ENCODE data around the gene KRTAP12-2. TPM values are rescaled to one million over a fixed set of nuclear protein-coding genes. Genes with fewer than 3 reads are reported as not detected.

The KRTAP12-2 gene
- total RNA-seq, 1 donor from 2014 or later = not detected

DNA sequence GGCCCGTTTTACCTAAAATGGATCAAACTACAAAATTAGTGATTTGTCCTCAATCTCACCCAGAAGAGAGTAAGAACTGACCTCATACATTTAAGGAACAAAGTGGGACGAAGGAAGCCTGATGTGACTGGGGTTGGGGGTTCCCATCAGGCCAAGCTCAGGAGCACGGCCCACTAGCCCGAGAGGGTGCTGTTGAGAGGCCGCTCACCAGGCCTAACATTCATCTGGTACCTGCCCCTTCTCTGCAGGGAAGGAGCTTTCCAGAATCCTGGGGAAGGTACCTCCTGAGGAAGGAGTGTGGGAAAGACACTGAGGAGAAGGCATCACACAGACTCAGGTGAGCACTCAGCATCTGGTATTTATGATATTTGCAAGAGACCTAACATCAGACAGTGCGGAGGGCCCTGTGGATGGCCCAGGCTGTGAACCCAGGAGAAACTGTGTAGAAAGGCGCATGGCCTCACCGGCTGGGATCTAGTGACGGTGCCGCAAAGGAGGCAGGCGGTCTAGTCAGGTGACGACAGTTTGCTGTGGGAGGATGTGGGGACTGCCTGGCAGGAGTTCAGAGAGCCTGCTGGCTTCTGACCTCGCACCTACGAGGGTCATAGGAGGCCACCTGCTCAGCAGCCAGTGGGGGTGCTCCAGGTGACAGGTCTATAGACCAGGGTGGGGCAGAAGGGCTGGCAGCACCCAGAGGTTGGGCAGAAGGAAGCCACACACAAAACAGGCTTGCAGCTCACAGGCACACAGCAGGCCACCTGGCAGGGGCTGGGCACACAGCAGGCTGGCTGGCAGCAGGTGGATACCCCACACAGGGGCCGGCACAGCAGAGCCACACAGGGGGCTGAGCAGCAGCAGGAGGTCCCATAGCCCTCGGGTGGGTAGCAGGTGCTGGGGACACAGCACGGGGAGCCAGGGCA, 12.8 kb downstream of the KRTAP12-2 start:
- no peak overlapping the region for H3K4me3 Mint-ChIP-seq
- no peak overlapping the region for H3K27ac Mint-ChIP-seq
- ATAC-seq (ENCODE audit: low read depth) = no peak
- no peak for DNase-seq
- TF ChIP-seq, protein P1, sequence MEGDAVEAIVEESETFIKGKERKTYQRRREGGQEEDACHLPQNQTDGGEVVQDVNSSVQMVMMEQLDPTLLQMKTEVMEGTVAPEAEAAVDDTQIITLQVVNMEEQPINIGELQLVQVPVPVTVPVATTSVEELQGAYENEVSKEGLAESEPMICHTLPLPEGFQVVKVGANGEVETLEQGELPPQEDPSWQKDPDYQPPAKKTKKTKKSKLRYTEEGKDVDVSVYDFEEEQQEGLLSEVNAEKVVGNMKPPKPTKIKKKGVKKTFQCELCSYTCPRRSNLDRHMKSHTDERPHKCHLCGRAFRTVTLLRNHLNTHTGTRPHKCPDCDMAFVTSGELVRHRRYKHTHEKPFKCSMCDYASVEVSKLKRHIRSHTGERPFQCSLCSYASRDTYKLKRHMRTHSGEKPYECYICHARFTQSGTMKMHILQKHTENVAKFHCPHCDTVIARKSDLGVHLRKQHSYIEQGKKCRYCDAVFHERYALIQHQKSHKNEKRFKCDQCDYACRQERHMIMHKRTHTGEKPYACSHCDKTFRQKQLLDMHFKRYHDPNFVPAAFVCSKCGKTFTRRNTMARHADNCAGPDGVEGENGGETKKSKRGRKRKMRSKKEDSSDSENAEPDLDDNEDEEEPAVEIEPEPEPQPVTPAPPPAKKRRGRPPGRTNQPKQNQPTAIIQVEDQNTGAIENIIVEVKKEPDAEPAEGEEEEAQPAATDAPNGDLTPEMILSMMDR (IDR thresholded peaks at IDR 0.05) = no peak
- peaks cover 19% of the 10 kb centered on the region for H3K9me3 Mint-ChIP-seq
- peaks cover 2% of the 10 kb centered on the region for H3K4me1 Mint-ChIP-seq
- POLR2A ChIA-PET = no interaction called here
- no peaks in the 10 kb centered on the region for H3K36me3 Mint-ChIP-seq (ENCODE audit: low read depth)
- CTCF ChIA-PET = no interaction called here
- H3K27me3 Mint-ChIP-seq = peaks cover 22% of the 10 kb centered on the region
- intact Hi-C loops (cut with micrococcal nuclease) = no loop called here

DNA sequence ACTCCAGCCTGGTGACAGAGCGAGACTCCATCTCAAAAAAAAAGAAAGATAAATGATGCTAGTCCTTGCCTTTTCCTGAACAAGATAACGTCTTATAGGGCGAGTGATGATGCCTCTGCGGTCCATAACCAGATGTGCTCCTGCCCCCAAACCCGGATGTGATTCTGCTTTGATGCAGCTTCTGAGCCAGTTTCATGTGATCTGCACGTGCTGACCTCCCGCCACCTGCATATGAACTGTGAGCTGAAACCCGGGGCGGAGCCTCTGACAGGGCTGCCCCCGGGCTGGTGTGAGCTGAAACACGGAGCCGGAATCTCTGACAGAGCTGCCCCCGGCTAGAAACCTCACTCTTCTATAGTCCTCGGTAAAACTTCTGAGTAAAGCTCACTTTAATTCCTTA, 13.6 kb downstream of the KRTAP12-2 start:
- H3K4me3 Mint-ChIP-seq = no peak overlapping the region
- TF ChIP-seq, protein P1 (IDR thresholded peaks at IDR 0.05) = no peak
- ChIA-PET CTCF (no interaction called here), POLR2A (no interaction called here)
- no peaks in the 10 kb centered on the region for H3K36me3 Mint-ChIP-seq (ENCODE audit: low read depth)
- ATAC-seq (ENCODE audit: low read depth) (no peak), DNase-seq (no peak)
- H3K27me3 Mint-ChIP-seq = peaks cover 15% of the 10 kb centered on the region
- intact Hi-C loops (cut with micrococcal nuclease) = no loop called here
- no peak overlapping the region for H3K27ac Mint-ChIP-seq
- peaks cover 17% of the 10 kb centered on the region for H3K9me3 Mint-ChIP-seq
- H3K4me1 Mint-ChIP-seq = peaks cover 2% of the 10 kb centered on the region

DNA sequence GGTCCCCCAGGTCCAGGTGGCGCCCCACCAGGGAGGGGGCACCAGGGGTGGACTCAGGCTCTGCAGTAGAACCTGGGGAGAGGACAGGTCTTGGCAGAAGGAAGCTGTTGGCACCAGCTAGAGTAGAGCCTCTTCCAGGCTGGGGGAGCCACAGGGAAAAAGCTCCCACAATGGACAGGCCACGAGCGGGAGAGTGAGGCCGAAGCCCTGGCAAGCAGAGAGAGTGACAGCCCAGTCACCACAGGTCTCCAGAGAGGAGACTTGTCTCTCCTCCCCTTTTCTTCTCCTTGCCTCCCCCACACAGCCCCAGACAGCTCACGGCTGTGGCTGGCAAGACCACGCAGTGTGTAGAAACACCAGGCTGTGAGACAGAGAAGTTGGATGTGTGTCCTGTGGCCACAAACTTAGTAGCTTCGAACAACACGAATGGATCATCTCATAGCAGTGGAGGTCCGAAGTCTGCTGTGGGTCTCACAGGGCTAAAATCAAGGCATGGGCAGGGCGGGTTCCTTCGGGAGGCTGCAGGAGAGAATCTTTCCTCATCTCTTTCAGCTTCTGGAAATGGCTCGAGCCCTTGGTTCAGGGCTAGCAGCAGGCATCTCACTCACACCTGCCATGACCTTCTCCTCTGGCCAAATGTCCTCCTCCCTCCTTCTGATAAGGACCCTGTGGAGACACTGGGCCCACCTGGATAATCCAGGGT, 15.6 kb downstream of the KRTAP12-2 start:
- ATAC-seq (ENCODE audit: low read depth) (no peak), DNase-seq (no peak)
- peaks cover 4% of the 10 kb centered on the region for H3K9me3 Mint-ChIP-seq
- TF ChIP-seq, protein P1 (IDR thresholded peaks at IDR 0.05) = no peak
- ChIA-PET CTCF (no interaction called here), POLR2A (no interaction called here)
- H3K36me3 Mint-ChIP-seq (ENCODE audit: low read depth) = no peaks in the 10 kb centered on the region
- intact Hi-C loops (cut with micrococcal nuclease) = no loop called here
- H3K4me3 Mint-ChIP-seq = no peak overlapping the region
- H3K4me1 Mint-ChIP-seq = no peaks in the 10 kb centered on the region
- peaks cover 5% of the 10 kb centered on the region for H3K27me3 Mint-ChIP-seq
- no peak overlapping the region for H3K27ac Mint-ChIP-seq

DNA sequence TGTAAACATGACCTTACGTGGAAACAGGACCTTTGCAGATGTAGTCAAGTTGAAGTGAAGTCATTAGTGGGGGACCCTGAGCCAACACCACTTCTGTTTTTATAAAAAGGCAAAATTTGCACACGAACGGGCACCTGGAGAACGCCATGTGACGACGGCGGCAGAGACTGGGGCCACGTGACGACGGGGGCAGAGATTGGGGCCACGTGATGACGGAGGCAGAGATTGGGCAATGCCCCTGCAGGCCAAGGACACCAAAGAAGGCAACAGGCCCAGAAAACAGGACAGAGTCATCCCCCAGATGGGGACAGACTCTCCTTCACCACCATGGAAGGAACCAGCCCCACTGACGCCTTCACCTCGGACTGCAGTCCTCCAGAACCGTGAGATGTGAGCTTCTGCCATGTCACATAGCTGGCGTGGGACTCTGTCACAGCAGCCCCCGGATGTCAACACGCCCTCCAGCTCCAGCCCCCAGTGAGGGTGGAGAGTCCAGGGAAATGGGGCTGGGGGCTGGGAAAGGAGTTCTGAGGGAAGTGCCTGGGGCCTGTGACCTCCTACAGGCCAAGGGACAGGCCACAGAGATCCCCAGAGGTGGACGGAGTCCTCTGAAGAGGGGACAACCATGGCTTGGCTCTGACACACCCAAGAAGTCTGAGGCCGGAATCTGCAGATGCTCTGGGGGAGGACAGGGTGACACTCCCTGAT, 16.3 kb downstream of the KRTAP12-2 start:
- Mint-ChIP-seq H3K4me1 (no peaks in the 10 kb centered on the region), H3K27ac (no peak overlapping the region), H3K36me3 (ENCODE audit: low read depth) (no peaks in the 10 kb centered on the region), H3K9me3 (no peaks in the 10 kb centered on the region), H3K4me3 (no peak overlapping the region), H3K27me3 (peaks cover 5% of the 10 kb centered on the region)
- no peak for DNase-seq
- ChIA-PET CTCF (no interaction called here), POLR2A (no interaction called here)
- no peak for ATAC-seq (ENCODE audit: low read depth)
- TF ChIP-seq, protein P1 (IDR thresholded peaks at IDR 0.05) = no peak
- intact Hi-C loops (cut with micrococcal nuclease) = no loop called here

Measured in activated B cell treated with CpG ODN at 0.5 μM for 24 hours (primary cell).